Kidney (tissue), 14 donors: ENCODE measurements around the gene OTOG. TPM values are rescaled to one million over a fixed set of nuclear protein-coding genes. Genes with fewer than 3 reads are reported as not detected.

Experiments used
- DNase-seq, 5 donors: peaks; one replicate each; pipeline ENCODE4 v3.0.0-alpha.2; 2013 to 2020
- FAIRE-seq: peaks from 2 replicates; lab custom pipeline; 2012; peaks lifted over from hg19 to GRCh38; lab: Jason Lieb, UNC
- H3K27ac ChIP-seq, 2 donors: one replicate each; pipeline ENCODE4 v1.7.0; 2013; ENCODE audit warnings: low read depth in 2 of 2, low read length in 2 of 2, inconsistent platforms in 1 of 2
- H3K27me3 ChIP-seq: one replicate; pipeline ENCODE4 v1.7.1; 2013; ENCODE audit warnings: low read length, inconsistent platforms; ENCODE audit not compliant: control insufficient read depth, insufficient read depth
- H3K36me3 ChIP-seq, 3 donors: one replicate each; pipeline versions ENCODE4 v1.7.0 to v1.7.1; 2013; ENCODE audit warnings: low read length in 3 of 3, control low read depth in 1 of 3, inconsistent platforms in 1 of 3; ENCODE audit not compliant: insufficient read depth in 3 of 3, control insufficient read depth in 2 of 3
- H3K4me1 ChIP-seq, 3 donors: one replicate each; pipeline versions ENCODE4 v1.7.0 to v1.7.1; 2013; ENCODE audit warnings: low read length in 3 of 3, inconsistent platforms in 1 of 3, low read depth in 1 of 3; ENCODE audit not compliant: control insufficient read depth in 2 of 3, insufficient read depth in 2 of 3
- H3K4me3 ChIP-seq, 3 donors: one replicate each; pipeline versions ENCODE4 v1.7.0 to v1.8.1; 2013; ENCODE audit warnings: low read length in 3 of 3, control low read depth in 1 of 3, inconsistent platforms in 1 of 3
- H3K9ac ChIP-seq, 3 donors: one replicate each; pipeline versions ENCODE4 v1.7.0 to v1.7.1; 2013; ENCODE audit warnings: low read length in 3 of 3, control low read depth in 1 of 3, inconsistent platforms in 1 of 3
- H3K9me3 ChIP-seq, 3 donors: one replicate each; pipeline versions ENCODE4 v1.7.0 to v1.7.1; 2013; ENCODE audit warnings: low read length in 3 of 3, control low read depth in 1 of 3, inconsistent platforms in 1 of 3; ENCODE audit not compliant: control insufficient read depth in 2 of 3, insufficient read depth in 1 of 3
- CTCF ChIP-seq: IDR thresholded peaks from 3 replicates; pipeline ENCODE4 v1.5.1; 2012; ENCODE audit warnings: mild to moderate bottlenecking, moderate library complexity, borderline replicate concordance; ENCODE audit not compliant: insufficient read depth; ENCODE audit errors: extremely low read depth
- intact Hi-C: fragments of 100-400 bp; cut with DNase I; formaldehyde crosslinking; loops from one replicate; pipeline ENCODE4 v1.11.1; 2022
- polyA plus RNA-seq: library from polyadenylated mRNA; stranded (reverse); fragments of 350-450 nt; fragmentation: Illumina TruSeq; extraction: RNeasy Lipid Tissue Mini Kit (QIAGEN cat#74804); gene quantifications from one replicate; pipeline ENCODE4 v1.2.3, GENCODE V29; 2014; ENCODE audit warnings: low read depth, low replicate concordance; ENCODE audit not compliant: insufficient read depth
- total RNA-seq: library from RNA; stranded (reverse); fragmentation: NEBNext Ultra II Directional; extraction: Animal tissue kit (Norgen Biotek cat#: 25700); gene quantifications from one replicate; pipeline ENCODE4 v1.2.1, GENCODE V29; 2021
- donor health status: control.
- donor health status: control.
- donor health status: control.
- donor health status: control.
- donor health status: control.
- donor health status: DM: yes; HTN: yes; CAD: no.
- donor health status: Normal renal cell carcinoma (clear cell type).

Gene OTOG
- total and polyA plus RNA-seq, 2 donors from 2014 or later = 0.06 TPM; not detected in 1

- no peak overlapping the region for H3K27ac ChIP-seq
- H3K27me3 ChIP-seq = no peaks in the 10 kb centered on the region
- no peak overlapping the region for H3K4me3 ChIP-seq
- FAIRE-seq (no peak), DNase-seq (no peak)
- no peak overlapping the region for H3K9ac ChIP-seq
- intact Hi-C loops = no loop called here
- no peaks in the 10 kb centered on the region for H3K36me3 ChIP-seq
- no peaks in the 10 kb centered on the region for H3K4me1 ChIP-seq
- no peak for TF ChIP-seq CTCF
- no peaks in the 10 kb centered on the region for H3K9me3 ChIP-seq
Measured at GRCh38 chr11:17639091-17639490, 92.0 kb downstream of the OTOG start.

GRCh38 chr11:17639781-17640180, 92.7 kb downstream of the OTOG start:
- Histone ChIP-seq H3K4me3 (no peak overlapping the region), H3K9me3 (no peaks in the 10 kb centered on the region), H3K27ac (no peak overlapping the region), H3K9ac (no peak overlapping the region), H3K4me1 (no peaks in the 10 kb centered on the region), H3K27me3 (no peaks in the 10 kb centered on the region), H3K36me3 (no peaks in the 10 kb centered on the region)
- intact Hi-C loops = no loop called here
- no peak for TF ChIP-seq CTCF
- no peak for FAIRE-seq
- no peak for DNase-seq

- no peak overlapping the region for H3K27ac ChIP-seq
- no peaks in the 10 kb centered on the region for H3K4me1 ChIP-seq
- no peak for DNase-seq
- no peak for TF ChIP-seq CTCF
- intact Hi-C loops = no loop called here
- no peaks in the 10 kb centered on the region for H3K27me3 ChIP-seq
- FAIRE-seq = no peak
- H3K9ac ChIP-seq = no peak overlapping the region
- no peak overlapping the region for H3K4me3 ChIP-seq
- H3K9me3 ChIP-seq = no peaks in the 10 kb centered on the region
- no peaks in the 10 kb centered on the region for H3K36me3 ChIP-seq
Measured at GRCh38 chr11:17640493-17641164, 93.6 kb downstream of the OTOG start.
